ENCODE measurements around the gene MCIDAS. TPM values are rescaled to one million over a fixed set of nuclear protein-coding genes. Genes with fewer than 3 reads are reported as not detected.

MCIDAS gene
- total and polyA plus RNA-seq, 2 of the 13 experiments (the other 11 are each of a cell fraction or from before 2014, with no cell fraction given): not detected

DNA sequence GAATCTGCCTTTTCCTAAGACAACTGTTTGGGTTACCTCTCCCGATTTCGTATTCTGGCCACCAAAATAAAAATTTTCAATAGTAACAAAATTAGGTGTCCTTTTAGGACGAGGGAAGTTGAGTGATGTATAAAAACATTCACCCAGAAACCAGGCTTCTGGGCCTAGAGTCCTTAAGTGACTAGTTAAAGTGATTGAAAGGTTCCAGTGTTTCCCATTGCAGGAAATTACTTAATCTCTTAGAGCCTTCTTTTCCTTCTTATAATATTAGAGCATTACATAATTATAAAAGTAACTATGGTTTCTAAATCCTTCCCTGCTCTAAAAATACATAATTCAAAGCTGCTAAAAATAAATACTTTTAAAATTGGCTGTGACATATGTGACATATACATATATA lies 7.3 kb downstream of the MCIDAS start:
- BruUV-seq (replicated peaks): no TSS peak
- H3K36me3 ChIP-seq (replicated peaks in 1 of 2; ENCODE audit: control insufficient read depth in 1 of 2, insufficient read depth in 2 of 2, low read length in 2 of 2): no peaks in the 10 kb centered on the region
- H3K4me3 ChIP-seq (replicated peaks in 1 of 3; ENCODE audit: insufficient read depth in 1 of 3, low read depth in 2 of 3, low read length in 3 of 3): no peak overlapping the region
- TF ChIP-seq KDM2A (CRISPR knock-in tag; IDR thresholded peaks at IDR 0.05; ENCODE audit: borderline replicate concordance, low read depth): no peak
- TF ChIP-seq ZFP41 (CRISPR knock-in tag; IDR thresholded peaks at IDR 0.05; ENCODE audit: borderline replicate concordance): no peak
- TF ChIP-seq NONO (IDR thresholded peaks at IDR 0.05): no peak
- no peak for TF ChIP-seq NONO (CRISPR knock-in tag; conservative IDR thresholded peaks at IDR 0.05)
- no peak for TF ChIP-seq JUNB (CRISPR knock-in tag; IDR thresholded peaks at IDR 0.05; ENCODE audit: borderline replicate concordance)
- TF ChIP-seq ZNF556 (CRISPR knock-in tag; IDR thresholded peaks at IDR 0.05; ENCODE audit: borderline replicate concordance): no peak
- no peak for TF ChIP-seq KLF11 (CRISPR knock-in tag; IDR thresholded peaks at IDR 0.05)
- TF ChIP-seq ZNF33A (CRISPR knock-in tag; IDR thresholded peaks at IDR 0.05; ENCODE audit: borderline replicate concordance): no peak
- TF ChIP-seq NFIC (IDR thresholded peaks at IDR 0.05; ENCODE audit: low read length): no peak
- TF ChIP-seq JUN (CRISPR knock-in tag; IDR thresholded peaks at IDR 0.05): no peak
- no peak for TF ChIP-seq ATM (IDR thresholded peaks at IDR 0.05; ENCODE audit: borderline replicate concordance)
- TF ChIP-seq ZNF335 (CRISPR knock-in tag; IDR thresholded peaks at IDR 0.05): no peak
- no peak for TF ChIP-seq ZNF232 (CRISPR knock-in tag; IDR thresholded peaks at IDR 0.05; ENCODE audit: borderline replicate concordance)
- no peak for TF ChIP-seq SIX1 (CRISPR knock-in tag; IDR thresholded peaks at IDR 0.05; ENCODE audit: borderline replicate concordance)
- TF ChIP-seq ZNF326 (CRISPR knock-in tag; IDR thresholded peaks at IDR 0.05; ENCODE audit: borderline replicate concordance): no peak
- TF ChIP-seq SYNCRIP (IDR thresholded peaks at IDR 0.05; ENCODE audit: insufficient read depth, low read depth, low read length): no peak
- TF ChIP-seq ZNF20 (CRISPR knock-in tag; IDR thresholded peaks at IDR 0.05): no peak
- TF ChIP-seq ZNF160 (CRISPR knock-in tag; IDR thresholded peaks at IDR 0.05): no peak
- peaks cover 0 to 7% of the 10 kb centered on the region in 2 experiments; a peak in 2 of 5 replicates for H3K27me3 ChIP-seq (ENCODE audit: control insufficient read depth in 1 of 2, insufficient read depth in 2 of 2, low read length in 2 of 2)
- ChIA-PET CTCF (ENCODE audit: low intra/inter-chr PET ratio, low total read pairs) (no interaction called here), POLR2A (no interaction called here)
- H3K4me1 ChIP-seq (ENCODE audit: insufficient read depth, low read length): no peaks in the 10 kb centered on the region
- intact Hi-C loops (cut with micrococcal nuclease; ENCODE audit: unreplicated experiment): no loop called here
- H3K4me2 ChIP-seq (ENCODE audit: low read depth, low read length): no peak overlapping the region
- in situ Hi-C loops (cut with HindIII; ENCODE audit: extremely low pct_ligation_motif_present, low pct_unique_long_range_greater_than_20kb): no loop called here
- H3K27ac ChIP-seq (ENCODE audit: extremely low read length, insufficient read depth, low read length): no peak overlapping the region
- no peaks in the 10 kb centered on the region for H3K79me2 ChIP-seq (ENCODE audit: insufficient read depth, low read length)
- FAIRE-seq (no peak), DNase-seq (ENCODE audit: low spot score) (no peak), ATAC-seq (no peak)
- no peak overlapping the region for H3K9ac ChIP-seq (ENCODE audit: insufficient read depth, low read depth, low read length)
- WGBS (ENCODE audit: low lambda C conversion rate): 52% methylated on average over 3 of the region's 3 CpGs
- no peak overlapping the region for H2AFZ ChIP-seq (ENCODE audit: low read length)
- no peaks in the 10 kb centered on the region for H3K9me3 ChIP-seq (ENCODE audit: low read length)
- no peaks in the 10 kb centered on the region for H4K20me1 ChIP-seq (ENCODE audit: insufficient read depth, low read length)
